GM23338 (cell line): ENCODE data around the gene RSRC1. TPM values are rescaled to one million over a fixed set of nuclear protein-coding genes. Genes with fewer than 3 reads are reported as not detected.

Source experiments
- ATAC-seq: fragments of 200-7000 bp; cut with Tn5 transposase; 3 replicates; pipeline ENCODE4 v1.9.1; 2020
- DNase-seq: peaks from one replicate; pipeline ENCODE4 v3.0.0-alpha.2; 2015; ENCODE audit warnings: low spot score
- H2AFZ ChIP-seq: fragments of 200-600 bp; sonication (generic); 2 replicates; pipeline ENCODE4 v1.8.0; 2016; ENCODE audit warnings: antibody characterized with exemption, mild to moderate bottlenecking, moderate library complexity
- H3F3A ChIP-seq: fragments of 200-600 bp; sonication (generic); replicated peaks from 2 replicates; pipeline ENCODE4 v1.8.0; 2017; ENCODE audit warnings: antibody characterized with exemption, mixed run types, low read depth
- H3K27ac ChIP-seq: fragments of 200-600 bp; sonication (generic); 2 replicates; pipeline ENCODE4 v1.6.1; 2016; ENCODE audit warnings: low read depth
- H3K27me3 ChIP-seq: fragments of 200-600 bp; sonication (generic); 2 replicates; pipeline ENCODE4 v1.8.0; 2016; ENCODE audit warnings: mild to moderate bottlenecking, mixed run types, moderate library complexity; ENCODE audit not compliant: insufficient read depth
- H3K36me3 ChIP-seq: fragments of 200-600 bp; sonication (generic); 2 replicates; pipeline ENCODE4 v1.8.0; 2016; ENCODE audit warnings: mild to moderate bottlenecking; ENCODE audit not compliant: insufficient read depth
- H3K4me1 ChIP-seq: fragments of 200-600 bp; sonication (generic); 2 replicates; pipeline ENCODE4 v1.8.0; 2016; ENCODE audit warnings: mild to moderate bottlenecking, moderate library complexity; ENCODE audit not compliant: insufficient read depth
- H3K4me2 ChIP-seq: fragments of 200-600 bp; sonication (generic); 2 replicates; pipeline ENCODE4 v1.7.1; 2017; ENCODE audit warnings: mixed run types
- H3K4me3 ChIP-seq: fragments of 200-600 bp; sonication (generic); 2 replicates; pipeline ENCODE4 v1.6.1; 2016; ENCODE audit warnings: mixed run types
- H3K79me2 ChIP-seq: fragments of 200-600 bp; sonication (generic); replicated peaks from 2 replicates; pipeline ENCODE4 v1.8.0; 2017; ENCODE audit warnings: mild to moderate bottlenecking; ENCODE audit not compliant: insufficient read depth
- H3K9me2 ChIP-seq: fragments of 200-600 bp; sonication (generic); 2 replicates; pipeline ENCODE4 v1.8.0; 2017; ENCODE audit not compliant: insufficient read depth
- H4K20me1 ChIP-seq: fragments of 200-600 bp; sonication (generic); replicated peaks from 2 replicates; pipeline ENCODE4 v1.8.0; 2017; ENCODE audit warnings: mild to moderate bottlenecking; ENCODE audit not compliant: insufficient read depth
- H3K27ac Mint-ChIP-seq: 2 replicates; pipeline ENCODE4 v1.8.0; 2020; ENCODE audit warnings: inconsistent platforms, mild to moderate bottlenecking, moderate library complexity, mixed read lengths
- H3K27me3 Mint-ChIP-seq: 3 replicates; pipeline ENCODE4 v1.8.0; 2022; ENCODE audit warnings: low read depth, mild to moderate bottlenecking, moderate library complexity, mixed read lengths, inconsistent platforms; ENCODE audit not compliant: insufficient read depth, poor library complexity
- H3K36me3 Mint-ChIP-seq: 3 replicates; pipeline ENCODE4 v1.8.0; 2021; ENCODE audit warnings: low read depth, mild to moderate bottlenecking, inconsistent platforms, moderate library complexity, mixed read lengths
- H3K4me1 Mint-ChIP-seq: 3 replicates; pipeline ENCODE4 v1.8.0; 2020; ENCODE audit warnings: mild to moderate bottlenecking, inconsistent platforms, mixed read lengths
- H3K4me3 Mint-ChIP-seq: 3 replicates; pipeline ENCODE4 v1.8.0; 2021; ENCODE audit warnings: moderate library complexity, mild to moderate bottlenecking, inconsistent platforms, mixed read lengths
- H3K9me3 Mint-ChIP-seq: 3 replicates; pipeline ENCODE4 v1.8.0; 2020; ENCODE audit warnings: moderate library complexity, mild to moderate bottlenecking, inconsistent platforms, mixed read lengths
- REST ChIP-seq: IDR thresholded peaks from one replicate; pipeline ENCODE4 v1.6.1; 2018; ENCODE audit warnings: antibody characterized with exemption; ENCODE audit not compliant: unreplicated experiment
- ZNF462 ChIP-seq: fragments of 250-450 bp; sonication (Bioruptor Pico); IDR thresholded peaks from 2 replicates; pipeline ENCODE4 v1.5.0; 2020; ENCODE audit warnings: mild to moderate bottlenecking, moderate library complexity
- polyA plus RNA-seq: library from polyadenylated mRNA; unstranded; fragments of >200 nt; fragmentation: Nextera tagmentation; extraction: Ambion mirVana; gene quantifications from 2 replicates; pipeline ENCODE4 v1.2.1, GENCODE V29; 2016
- total RNA-seq: library from RNA; depleted of rRNA; stranded (reverse); fragments of >200 nt; shearing (Covaris generic); gene quantifications from 2 replicates; pipeline ENCODE4 v1.2.3, GENCODE V29; 2014

RSRC1 gene
- total and polyA plus RNA-seq, 2 experiments from 2014 or later = 32.5 to 76.8 TPM

GRCh38 chr3:158369279-158369678, 259.4 kb downstream of the RSRC1 start (continued):
- no peak for TF ChIP-seq ZNF462

GRCh38 chr3:158379517-158379916, 269.6 kb downstream of the RSRC1 start:
- Histone ChIP-seq H3K9me2 (no peaks in the 10 kb centered on the region), H3K79me2 (no peaks in the 10 kb centered on the region), H3K27ac (no peak overlapping the region), H3K4me3 (no peak overlapping the region), H3K36me3 (no peaks in the 10 kb centered on the region), H3F3A (no peaks in the 10 kb centered on the region), H4K20me1 (no peaks in the 10 kb centered on the region), H2AFZ (no peak overlapping the region), H3K4me1 (no peaks in the 10 kb centered on the region), H3K4me2 (no peak overlapping the region), H3K27me3 (no peaks in the 10 kb centered on the region)
- Mint-ChIP-seq H3K4me3 (no peak overlapping the region), H3K36me3 (no peaks in the 10 kb centered on the region), H3K27me3 (peaks cover 3% of the 10 kb centered on the region), H3K9me3 (no peaks in the 10 kb centered on the region), H3K4me1 (peaks cover 6% of the 10 kb centered on the region), H3K27ac (no peak overlapping the region)
- no peak for DNase-seq
- ATAC-seq = no peak
- no peak for TF ChIP-seq REST
